SIG-M5 (cell line): ENCODE measurements around the gene IQCC.

ENCODE experiments used
- DNase-seq: peaks from one replicate; lab custom pipeline; 2025; lab: John Stamatoyannopoulos, UW

IQCC gene

GRCh38 chr1:32224285-32224684 lies 18.8 kb downstream of the IQCC start:
- DNase-seq, result no peak

- no peak for DNase-seq
Observed at GRCh38 chr1:32228771-32229170, 23.3 kb downstream of the IQCC start.

- DNase-seq, result no peak
Observed at GRCh38 chr1:32231843-32232432, 26.5 kb downstream of the IQCC start.

GRCh38 chr1:32232558-32233304 lies 27.3 kb downstream of the IQCC start:
- no peak for DNase-seq

GRCh38 chr1:32234792-32235191 lies 29.3 kb downstream of the IQCC start:
- DNase-seq, result no peak

- DNase-seq, result no peak
Observed at GRCh38 chr1:32239337-32239736, 33.9 kb downstream of the IQCC start.

- DNase-seq, result no peak
Observed at GRCh38 chr1:32239790-32240139, 34.3 kb downstream of the IQCC start.

- DNase-seq, result no peak
Observed at GRCh38 chr1:32240140-32240951, 34.9 kb downstream of the IQCC start.

GRCh38 chr1:32241001-32241763 lies 35.7 kb downstream of the IQCC start:
- DNase-seq, result no peak

GRCh38 chr1:32242341-32242851 lies 36.9 kb downstream of the IQCC start:
- no peak for DNase-seq

GRCh38 chr1:32246888-32247273 lies 41.4 kb downstream of the IQCC start, which contains the start of gene FAM167B:
Gene FAM167B (plus strand): TSS chr1:32247222. CDS start chr1:32247422, 200 bp downstream.
- no peak for DNase-seq

- DNase-seq, result no peak
Observed at GRCh38 chr1:32247452-32247851, 42.0 kb downstream of the IQCC start.

GRCh38 chr1:32247983-32248889 lies 42.8 kb downstream of the IQCC start:
- no peak for DNase-seq

GRCh38 chr1:32249831-32250525 lies 44.5 kb downstream of the IQCC start:
- no peak for DNase-seq

- DNase-seq, result no peak
Observed at GRCh38 chr1:32250893-32251716, 45.6 kb downstream of the IQCC start, which contains the start of gene LCK. Gene LCK (plus strand): TSS chr1:32251265. CDS start chr1:32274330, 23,065 bp downstream.

GRCh38 chr1:32255072-32256071 lies 49.9 kb downstream of the IQCC start:
- no peak for DNase-seq

GRCh38 chr1:32256473-32257226 lies 51.2 kb downstream of the IQCC start:
- no peak for DNase-seq

GRCh38 chr1:32257227-32257508 lies 51.7 kb downstream of the IQCC start:
- DNase-seq, result no peak
